ENCODE measurements around the gene KCNK18.

The KCNK18 gene

DNA sequence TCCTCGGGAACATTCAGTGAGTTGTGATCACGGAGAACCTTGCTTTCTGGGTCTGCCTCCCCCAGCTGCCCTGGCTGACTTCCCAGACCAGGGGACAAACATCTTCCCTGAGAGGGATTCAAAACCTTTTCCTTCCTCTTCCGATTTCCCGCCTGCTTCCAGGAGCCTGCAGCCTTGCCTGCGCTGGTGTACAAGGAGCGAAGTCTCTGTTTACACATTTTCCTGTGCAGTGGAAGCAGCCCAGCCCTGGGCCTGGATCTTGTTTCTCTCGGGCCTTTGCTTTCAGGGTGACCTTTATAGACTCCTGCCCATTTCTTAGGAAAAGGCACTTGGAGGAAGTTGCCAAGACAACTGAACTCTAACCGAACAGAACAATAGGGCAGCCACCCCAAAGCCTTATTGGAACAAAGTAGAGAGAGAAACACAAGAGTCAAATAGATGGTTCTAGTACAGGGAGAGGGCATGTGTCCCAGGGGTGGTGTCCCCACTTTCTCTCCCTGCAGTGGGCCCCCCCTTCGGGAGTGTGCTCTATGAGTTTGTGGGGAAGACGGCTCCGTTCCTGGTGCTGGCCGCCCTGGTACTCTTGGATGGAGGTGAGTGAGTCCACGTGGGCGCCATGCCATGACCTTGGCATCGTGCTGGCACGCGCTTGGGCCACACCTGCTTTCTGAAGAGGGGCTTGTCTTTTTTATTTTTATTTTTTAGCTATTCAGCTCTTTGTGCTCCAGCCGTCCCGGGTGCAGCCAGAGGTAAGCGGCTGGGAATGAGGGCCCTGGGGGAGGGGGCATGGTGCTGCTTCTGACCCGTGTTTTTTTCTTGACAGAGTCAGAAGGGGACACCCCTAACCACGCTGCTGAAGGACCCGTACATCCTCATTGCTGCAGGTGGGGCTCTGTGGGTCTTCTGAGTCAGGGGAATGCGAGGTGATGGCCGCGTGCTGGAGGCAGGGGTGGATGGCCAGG lies 57.8 kb downstream of the KCNK18 start:
- DNase-seq = no peak

DNA sequence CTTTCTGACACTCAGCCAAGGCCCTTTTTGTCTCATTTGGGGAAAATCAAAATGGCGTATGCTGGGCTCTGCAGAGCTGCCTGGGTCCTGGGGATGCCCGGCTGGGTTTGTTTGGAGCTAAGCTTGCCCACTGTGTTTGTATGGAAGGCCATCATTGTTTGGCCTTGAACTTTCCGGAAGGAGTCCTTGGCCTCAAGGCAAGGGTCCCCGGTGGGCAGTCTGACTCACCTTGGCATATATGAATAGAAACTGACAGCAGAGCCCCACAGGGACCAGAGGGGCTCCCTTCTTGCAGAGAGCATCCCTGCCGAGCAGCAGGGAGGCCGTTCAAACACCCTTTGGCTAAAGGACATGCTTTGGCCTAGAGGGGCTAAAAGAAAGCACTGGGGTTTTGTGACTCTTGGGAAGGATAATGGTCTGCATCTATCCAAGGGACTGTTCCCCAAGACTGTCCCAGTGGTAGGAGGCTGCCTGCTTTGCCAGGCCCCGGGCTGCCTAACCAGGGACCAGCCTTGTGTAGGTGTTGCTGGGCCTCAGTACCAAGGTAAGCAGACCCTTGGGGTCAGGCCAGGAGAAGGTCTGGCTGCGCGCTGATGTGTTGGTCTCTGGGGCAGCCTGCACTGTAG lies 58.7 kb downstream of the KCNK18 start:
- no peak for DNase-seq

DNA sequence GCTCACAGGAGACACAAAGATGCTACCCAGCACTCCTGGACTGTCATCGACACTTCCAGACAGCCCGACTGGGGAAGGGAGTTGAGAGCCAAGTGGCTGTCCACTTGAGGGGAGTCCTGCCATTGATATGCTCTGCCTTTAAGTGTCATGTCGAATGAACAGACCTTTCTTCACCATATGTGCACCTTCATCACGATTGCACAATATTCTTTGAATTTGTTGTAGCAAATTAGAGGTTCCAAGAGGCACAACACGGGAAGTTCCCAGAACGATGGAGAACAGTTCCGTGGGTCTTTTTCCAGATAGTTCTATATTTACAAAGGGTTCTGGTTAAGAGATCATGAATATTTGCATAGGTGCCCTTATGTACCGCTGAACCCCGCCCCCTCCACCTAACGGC lies 59.6 kb downstream of the KCNK18 start:
- DNase-seq = no peak

DNA sequence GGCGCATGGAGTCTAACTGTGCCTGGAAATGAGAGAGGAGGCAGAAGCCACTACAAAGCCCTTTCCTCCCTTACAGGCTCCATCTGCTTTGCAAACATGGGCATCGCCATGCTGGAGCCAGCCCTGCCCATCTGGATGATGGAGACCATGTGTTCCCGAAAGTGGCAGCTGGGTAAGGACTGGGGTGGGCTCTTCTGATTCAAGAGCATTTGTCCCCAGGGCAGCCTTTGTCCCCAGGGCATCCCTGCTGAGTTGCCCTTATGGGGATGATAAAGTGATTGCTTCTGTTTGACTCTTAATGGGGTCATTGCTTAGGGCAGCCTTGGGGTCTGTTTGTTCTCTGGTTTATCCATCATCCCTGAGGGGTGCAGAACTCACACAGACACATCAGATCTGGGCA lies 60.4 kb downstream of the KCNK18 start:
- no peak for DNase-seq

DNA sequence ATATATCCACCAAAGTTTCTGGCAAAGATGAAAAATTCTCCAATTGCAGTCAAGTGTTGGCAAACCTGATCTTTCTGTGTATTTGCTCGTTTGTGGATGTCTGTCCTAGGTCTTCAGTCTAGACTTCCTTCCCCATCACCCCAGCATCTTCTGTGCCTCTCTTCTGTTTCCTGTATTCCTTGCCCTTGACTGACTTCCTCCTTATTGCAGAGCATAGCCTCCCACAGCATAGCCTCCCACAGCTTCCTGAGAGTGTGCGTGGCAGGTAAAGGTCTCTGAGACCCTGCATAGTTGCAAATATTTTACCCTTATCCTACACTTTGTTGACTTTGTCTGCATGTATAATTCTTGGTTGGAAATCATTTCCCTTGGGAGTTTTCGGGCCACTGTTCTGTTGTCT lies 62.0 kb downstream of the KCNK18 start:
- DNase-seq = no peak
